Stimulated activated CD8-positive, alpha-beta memory T cell treated with anti-CD3 and anti-CD28 coated beads, Interleukin-15, amount 100 ng/mL, for 4 hours (primary cell): ENCODE results near the gene KAZN.

Experiments used
- DNase-seq, 2 donors: peaks; one replicate each; pipeline ENCODE4 v3.0.0-alpha.2; 2020; ENCODE audit warnings: low read depth in 2 of 2

The KAZN gene

DNA sequence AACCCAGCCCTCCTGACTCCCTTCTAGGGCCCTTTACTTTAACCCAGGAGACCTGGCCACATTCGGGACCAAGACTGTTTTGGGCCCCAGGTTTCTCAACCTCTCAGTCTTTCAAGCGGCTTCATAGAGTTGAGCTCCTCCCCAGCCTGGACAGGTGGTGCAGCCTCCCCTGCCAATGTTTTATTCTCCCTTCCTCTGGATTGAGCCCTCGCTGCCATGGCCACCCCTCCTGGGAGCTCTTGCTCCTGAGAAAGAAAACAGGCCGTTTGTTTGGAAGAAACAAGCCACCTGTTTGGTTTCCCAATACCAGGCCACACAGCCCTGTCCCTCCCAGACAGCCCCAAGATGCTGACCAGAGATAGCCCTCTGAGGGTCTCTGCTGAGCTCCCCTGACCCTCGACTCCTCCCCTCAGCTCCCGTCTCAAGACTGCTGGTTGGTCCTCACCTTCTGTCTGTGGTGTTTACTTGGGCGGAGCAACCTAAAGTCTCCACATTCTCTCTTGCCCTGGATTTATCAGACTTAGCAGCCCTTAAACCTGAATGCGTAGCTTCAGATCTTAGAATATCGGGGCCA, 558.4 kb downstream of the KAZN start:
- DNase-seq = no peak

DNA sequence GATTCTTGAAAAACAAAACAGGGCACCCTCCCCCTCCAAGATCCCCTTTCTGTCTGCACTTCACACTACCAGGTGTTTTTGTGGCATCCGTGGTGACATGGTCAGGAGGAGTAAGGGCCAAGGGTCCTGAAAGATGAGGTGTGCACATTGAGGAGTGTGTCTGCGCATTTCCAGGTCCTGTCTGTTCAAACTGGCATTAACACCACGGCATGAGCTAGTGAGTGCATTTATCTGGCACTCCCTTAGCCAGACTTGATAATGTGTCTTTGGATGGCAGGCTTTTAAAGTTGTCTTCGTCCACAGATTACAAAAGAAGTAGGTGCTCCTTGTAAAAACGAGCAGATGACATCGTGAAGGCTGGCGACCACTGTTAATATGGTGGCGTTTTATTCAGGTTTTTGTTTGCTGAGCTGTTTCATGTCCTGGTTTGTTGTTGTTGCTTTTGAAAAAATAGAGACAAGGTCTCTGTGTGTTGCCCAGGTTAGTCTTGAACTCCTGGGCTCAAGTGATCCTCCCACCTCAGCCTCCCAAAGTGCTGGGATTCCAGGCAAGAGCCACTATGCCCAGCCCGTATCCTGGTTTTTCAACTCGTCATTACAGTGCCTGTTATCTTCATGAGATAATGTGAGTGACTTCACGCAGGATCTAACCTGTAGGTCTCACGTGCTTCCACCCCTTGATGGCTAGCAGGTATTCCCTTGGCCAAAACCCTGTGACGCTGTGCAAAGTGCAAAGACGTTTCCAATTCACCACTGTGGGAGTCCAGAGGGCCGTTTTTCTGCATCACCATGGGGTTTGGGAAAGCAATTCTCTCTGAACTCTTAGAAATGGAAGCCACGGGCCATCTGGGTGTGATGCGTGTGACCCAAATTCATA, 559.3 kb downstream of the KAZN start:
- no peak for DNase-seq

DNA sequence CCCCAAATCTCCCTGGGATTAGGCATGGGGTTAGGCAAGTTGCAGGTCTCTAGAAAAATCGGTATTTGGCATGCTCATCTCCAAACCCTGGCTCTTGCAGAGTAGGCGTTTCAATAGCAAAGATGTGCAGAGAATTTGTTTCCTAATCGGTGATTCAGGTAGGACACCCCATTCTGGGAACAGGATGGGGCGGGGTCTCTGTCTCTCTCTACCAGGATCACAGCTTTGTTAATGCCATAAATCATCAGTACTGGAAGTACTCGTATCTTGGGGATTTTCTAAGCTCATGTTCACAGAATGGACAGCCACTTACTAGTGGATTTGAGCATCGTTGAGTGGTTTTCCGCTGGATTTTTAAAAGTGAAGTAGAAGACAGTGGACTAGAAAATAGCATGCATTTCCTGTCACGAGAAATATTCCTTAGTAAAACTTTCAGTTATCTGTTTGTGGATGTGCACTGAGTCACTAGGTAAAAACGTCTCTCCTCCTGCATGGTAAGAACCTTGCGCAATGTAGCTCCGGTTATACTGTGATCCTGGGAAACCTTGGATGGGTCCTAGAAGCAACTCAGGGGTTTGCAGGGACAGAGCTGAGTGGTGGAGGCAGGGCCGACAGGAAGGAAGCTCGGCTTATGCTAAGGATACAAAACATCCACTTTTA, 560.2 kb downstream of the KAZN start:
- no peak for DNase-seq

DNA sequence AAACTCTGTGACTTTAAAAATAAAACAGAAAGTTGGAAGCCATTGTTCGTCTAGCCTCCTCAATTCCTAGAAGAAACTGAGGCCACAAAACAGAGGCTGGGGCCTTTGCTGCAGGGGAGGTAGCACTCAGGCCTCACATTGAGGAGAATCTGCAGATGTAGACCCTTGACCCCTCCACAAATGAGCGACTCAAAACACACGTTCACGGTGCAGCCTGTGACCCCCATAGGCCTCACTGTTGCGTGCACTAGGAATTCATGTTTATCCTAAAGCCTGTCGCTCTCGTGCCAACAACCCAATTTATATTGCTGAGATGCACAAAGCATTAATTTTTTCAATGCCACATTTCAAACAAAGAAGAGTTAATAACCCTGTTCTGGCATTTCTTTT, 560.7 kb downstream of the KAZN start:
- no peak for DNase-seq

DNA sequence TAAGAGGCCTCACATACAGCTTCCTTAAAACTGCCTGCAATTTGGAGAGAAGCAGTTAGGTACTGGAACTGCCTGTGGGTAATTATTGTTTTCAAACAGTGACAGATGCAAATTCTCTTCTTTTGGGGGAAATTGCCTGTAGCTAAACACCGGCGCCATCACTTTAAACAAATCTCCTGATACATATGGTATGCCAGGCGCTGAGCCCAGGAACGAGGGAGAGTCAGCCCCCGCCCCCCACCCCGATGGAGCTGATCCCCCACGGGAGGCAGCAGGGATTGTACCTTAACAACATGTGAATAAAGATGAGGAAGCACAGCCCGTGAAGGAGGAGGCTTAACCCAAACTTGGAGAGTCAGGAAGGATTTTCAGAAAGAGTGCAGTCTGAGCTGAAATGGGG, 562.1 kb downstream of the KAZN start:
- DNase-seq = no peak

DNA sequence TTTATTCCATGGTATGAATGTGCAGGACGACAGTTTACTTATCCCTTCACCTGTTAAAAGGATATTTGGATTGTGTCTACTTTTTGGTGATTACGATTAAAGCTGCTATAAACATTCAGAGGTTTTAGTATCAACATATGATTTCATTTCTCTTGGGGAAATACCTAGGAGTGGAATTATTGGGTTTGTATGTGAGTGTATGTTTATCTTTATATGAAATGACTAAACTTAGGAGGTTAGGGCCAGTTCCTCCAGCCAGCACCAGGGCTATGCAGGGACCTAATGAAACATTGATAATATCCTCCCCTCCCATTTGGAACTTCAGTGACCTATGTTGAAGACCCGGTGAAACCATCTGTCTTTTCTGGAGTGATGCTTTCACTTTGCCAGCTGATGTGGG, 568.9 kb downstream of the KAZN start:
- no peak for DNase-seq
